CD14-positive monocyte (primary cell): ENCODE data around the gene ENAM. TPM values are rescaled to one million over a fixed set of nuclear protein-coding genes. Genes with fewer than 3 reads are reported as not detected.

Source experiments
- DNase-seq, 3 donors: peaks; one replicate each; pipeline ENCODE4 v3.0.0-alpha.2; 2011 to 2022
- H2AFZ ChIP-seq: 2 replicates; pipeline ENCODE4 v1.6.0; 2012; ENCODE audit warnings: mild to moderate bottlenecking, low read depth, low read length, inconsistent platforms; ENCODE audit not compliant: insufficient read depth, poor library complexity, severe bottlenecking
- H3K27ac ChIP-seq, 2 donors: 1 replicate in 1 of 2; 2 replicates in 1 of 2; pipeline ENCODE4 v1.5.1; 2012 to 2013; ENCODE audit warnings: low read length in 2 of 2, control low read depth in 1 of 2, inconsistent platforms in 1 of 2, low read depth in 1 of 2, mild to moderate bottlenecking in 1 of 2
- H3K27me3 ChIP-seq, 2 donors: one replicate each; pipeline versions ENCODE4 v1.6.0 to v1.6.1; 2011 to 2013; ENCODE audit warnings: low read length in 2 of 2; ENCODE audit not compliant: control insufficient read depth in 2 of 2, insufficient read depth in 2 of 2
- H3K36me3 ChIP-seq, 2 donors: replicated peaks in 1 of 2; 1 replicate in 1 of 2; 2 replicates in 1 of 2; pipeline versions ENCODE4 v1.5.1 to v1.6.1; 2012 to 2013; ENCODE audit warnings: low read length in 2 of 2, control low read depth in 1 of 2, inconsistent platforms in 1 of 2, mild to moderate bottlenecking in 1 of 2; ENCODE audit not compliant: insufficient read depth in 2 of 2, control insufficient read depth in 1 of 2
- H3K4me1 ChIP-seq, 2 donors: 1 replicate in 1 of 2; 2 replicates in 1 of 2; pipeline versions ENCODE4 v1.5.1 to v1.6.1; 2012 to 2013; ENCODE audit warnings: low read length in 2 of 2, control low read depth in 1 of 2, inconsistent platforms in 1 of 2, mild to moderate bottlenecking in 1 of 2, moderate library complexity in 1 of 2; ENCODE audit not compliant: insufficient read depth in 2 of 2, control insufficient read depth in 1 of 2
- H3K4me2 ChIP-seq: replicated peaks from 2 replicates; pipeline ENCODE3; 2012; ENCODE audit warnings: low read length, moderate library complexity, mild to moderate bottlenecking; ENCODE audit not compliant: poor library complexity, severe bottlenecking; ENCODE audit errors: extremely low read depth
- H3K4me3 ChIP-seq, 3 experiments: fragments of 200-600 bp in 1 of 3; sonication (generic) in 1 of 3; replicated peaks in 1 of 3; 1 replicate in 2 of 3; 2 replicates in 1 of 3; pipeline ENCODE4 v1.5.1; 2011 to 2013; ENCODE audit warnings: low read length in 3 of 3, mild to moderate bottlenecking in 3 of 3, control low read depth in 2 of 3, low read depth in 2 of 3, inconsistent platforms in 1 of 3, moderate library complexity in 1 of 3
- H3K79me2 ChIP-seq: 2 replicates; pipeline ENCODE4 v1.6.0; 2012; ENCODE audit warnings: mild to moderate bottlenecking, control low read depth, inconsistent platforms, low read length, moderate library complexity; ENCODE audit not compliant: insufficient read depth
- H3K9ac ChIP-seq: 2 replicates; pipeline ENCODE4 v1.6.0; 2017; ENCODE audit warnings: low read length, mild to moderate bottlenecking; ENCODE audit not compliant: insufficient read depth, poor library complexity, severe bottlenecking
- H3K9me3 ChIP-seq, 2 donors: replicated peaks in 1 of 2; 1 replicate in 1 of 2; 2 replicates in 1 of 2; pipeline versions ENCODE4 v1.5.1 to v1.6.1; 2012 to 2013; ENCODE audit warnings: low read length in 2 of 2, control low read depth in 1 of 2; ENCODE audit not compliant: control insufficient read depth in 1 of 2, insufficient read depth in 1 of 2
- H4K20me1 ChIP-seq: 2 replicates; pipeline ENCODE4 v1.6.0; 2012; ENCODE audit warnings: mild to moderate bottlenecking, low read length, control low read depth, moderate library complexity; ENCODE audit not compliant: insufficient read depth
- H3K27ac Mint-ChIP-seq, 7 donors: one replicate each; pipeline ENCODE4 v1.8.0; 2020; ENCODE audit warnings: mild to moderate bottlenecking in 7 of 7, mixed read lengths in 7 of 7, moderate library complexity in 6 of 7, inconsistent platforms in 2 of 7
- H3K27me3 Mint-ChIP-seq, 3 donors: one replicate each; pipeline ENCODE4 v1.8.0; 2021 to 2022; ENCODE audit warnings: low read depth in 3 of 3, mild to moderate bottlenecking in 3 of 3, mixed read lengths in 3 of 3, moderate library complexity in 3 of 3, inconsistent platforms in 1 of 3
- H3K36me3 Mint-ChIP-seq, 2 donors: one replicate each; pipeline ENCODE4 v1.8.0; 2020; ENCODE audit warnings: mixed read lengths in 2 of 2, inconsistent platforms in 1 of 2, mild to moderate bottlenecking in 1 of 2
- H3K4me1 Mint-ChIP-seq: one replicate; pipeline ENCODE4 v1.8.0; 2020; ENCODE audit warnings: mild to moderate bottlenecking, mixed read lengths
- H3K4me3 Mint-ChIP-seq, 2 donors: one replicate each; pipeline ENCODE4 v1.8.0; 2020; ENCODE audit warnings: mild to moderate bottlenecking in 2 of 2, mixed read lengths in 2 of 2, moderate library complexity in 1 of 2
- H3K9me3 Mint-ChIP-seq, 7 donors: one replicate each; pipeline ENCODE4 v1.8.0; 2020 to 2022; ENCODE audit warnings: mixed read lengths in 7 of 7, mild to moderate bottlenecking in 6 of 7, moderate library complexity in 6 of 7, inconsistent platforms in 2 of 7
- CTCF ChIP-seq: fragments of 200-600 bp; IDR thresholded peaks from one replicate; pipeline ENCODE4 v1.8.0; 2022; ENCODE audit warnings: antibody characterized with exemption, mild to moderate bottlenecking
- WGBS: methylation state at CpG from one replicate; pipeline ENCODE4 v1.1.5; 2013; ENCODE audit warnings: missing lambda C conversion rate; ENCODE audit not compliant: insufficient coverage; 5-methylcytosine and 5-hydroxymethylcytosine counted together
- intact Hi-C, 2 donors: fragments of 100-400 bp; cut with micrococcal nuclease; formaldehyde crosslinking; loops; one replicate each; pipeline versions ENCODE4 v1.15.0 to v1.15.1; 2023
- polyA plus RNA-seq, 3 donors: library from polyadenylated mRNA; depleted of rRNA in 1 of 3; unstranded in 2 of 3; stranded (reverse) in 1 of 3; fragments of 300-500 nt in 2 of 3; fragments of >200 nt in 1 of 3; fragmentation: Illumina TruSeq in 2 of 3; gene quantifications; 1 replicate in 2 of 3; 2 replicates in 1 of 3; pipeline ENCODE4 v1.2.3, GENCODE V29; 2012 to 2021

Gene ENAM
- polyA plus RNA-seq, 3 donors: not detected

- no CpG with 5 or more reads among the region's 3 CpGs for WGBS
- peaks cover 0 to 2% (median 0%) of the 10 kb centered on the region in 7 donors for H3K9me3 Mint-ChIP-seq
- no peak overlapping the region for H3K4me3 ChIP-seq
- no peak overlapping the region for H2AFZ ChIP-seq
- no peaks in the 10 kb centered on the region for H4K20me1 ChIP-seq
- H3K4me1 ChIP-seq: no peaks in the 10 kb centered on the region
- H3K36me3 ChIP-seq: no peaks in the 10 kb centered on the region
- H3K9me3 ChIP-seq: no peaks in the 10 kb centered on the region
- no peaks in the 10 kb centered on the region for H3K79me2 ChIP-seq
- no peak overlapping the region for H3K4me2 ChIP-seq
- peaks cover 0 to 3% (median 0%) of the 10 kb centered on the region in 3 donors for H3K27me3 Mint-ChIP-seq
- H3K27me3 ChIP-seq: no peaks in the 10 kb centered on the region
- no peaks in the 10 kb centered on the region for H3K36me3 Mint-ChIP-seq
- no peak for DNase-seq
- no peaks in the 10 kb centered on the region for H3K4me1 Mint-ChIP-seq
- intact Hi-C loops: no loop called here
- H3K9ac ChIP-seq: no peak overlapping the region
- H3K4me3 Mint-ChIP-seq: no peak overlapping the region
- H3K27ac Mint-ChIP-seq: no peak overlapping the region
- no peak overlapping the region for H3K27ac ChIP-seq
- TF ChIP-seq CTCF: no peak
Observed at GRCh38 chr4:70630162-70630561, 1.6 kb downstream of the ENAM start.

- Histone ChIP-seq H3K9ac (no peak overlapping the region), H3K4me1 (no peaks in the 10 kb centered on the region), H3K79me2 (no peaks in the 10 kb centered on the region), H3K4me3 (no peak overlapping the region), H3K4me2 (no peak overlapping the region), H3K27me3 (no peaks in the 10 kb centered on the region), H3K36me3 (no peaks in the 10 kb centered on the region), H3K27ac (no peak overlapping the region), H2AFZ (no peak overlapping the region), H3K9me3 (no peaks in the 10 kb centered on the region), H4K20me1 (no peaks in the 10 kb centered on the region)
- intact Hi-C loops: no loop called here
- Mint-ChIP-seq H3K9me3 (peaks cover 0 to 2% (median 0%) of the 10 kb centered on the region in 7 donors), H3K27me3 (peaks cover 0 to 3% (median 0%) of the 10 kb centered on the region in 3 donors), H3K4me3 (no peak overlapping the region), H3K36me3 (no peaks in the 10 kb centered on the region), H3K27ac (no peak overlapping the region), H3K4me1 (no peaks in the 10 kb centered on the region)
- no peak for DNase-seq
- no peak for TF ChIP-seq CTCF
- no CpG with 5 or more reads among the region's 1 CpG for WGBS
Observed at GRCh38 chr4:70632028-70632427, 3.5 kb downstream of the ENAM start.
